ENCODE data around the gene SPAG16.
"Not testable (repeated sequence)": the region's sequence is repeated elsewhere in the genome, so short reads cannot be mapped to it uniquely, and the experiment has no call there.

SPAG16 gene

GRCh38 chr2:213306316-213306942 lies 22.2 kb downstream of the SPAG16 start:
- H3K27me3 ChIP-seq (replicated peaks; ENCODE audit: control insufficient read depth, insufficient read depth, low read length) = no peaks in the 10 kb centered on the region
- peak overlapping the region; percentile 75 for H3K9ac ChIP-seq (ENCODE audit: low read length)
- peak overlapping the region; percentile 70 for H3K4me3 ChIP-seq (ENCODE audit: low read length)
- H3K36me3 ChIP-seq (ENCODE audit: control insufficient read depth, insufficient read depth, low read length, severe bottlenecking) = peaks cover 57% of the 10 kb centered on the region
- peaks cover 29% of the 10 kb centered on the region for H3K9me3 ChIP-seq (ENCODE audit: control insufficient read depth, low read length)
- H3K4me1 ChIP-seq (ENCODE audit: control insufficient read depth, insufficient read depth, low read length) = peaks cover 7% of the 10 kb centered on the region
- peak; percentile 21 for DNase-seq (ENCODE audit: low read depth)

GRCh38 chr2:213315168-213315876 lies 31.1 kb downstream of the SPAG16 start:
- Histone ChIP-seq H3K9ac (ENCODE audit: low read length) (no peak overlapping the region), H3K27me3 (replicated peaks; ENCODE audit: control insufficient read depth, insufficient read depth, low read length) (no peaks in the 10 kb centered on the region), H3K4me1 (ENCODE audit: control insufficient read depth, insufficient read depth, low read length) (no peaks in the 10 kb centered on the region), H3K9me3 (ENCODE audit: control insufficient read depth, low read length) (no peaks in the 10 kb centered on the region), H3K36me3 (ENCODE audit: control insufficient read depth, insufficient read depth, low read length, severe bottlenecking) (peaks cover 31% of the 10 kb centered on the region), H3K4me3 (ENCODE audit: low read length) (no peak overlapping the region)
- DNase-seq (ENCODE audit: low read depth) = no peak

GRCh38 chr2:213316001-213316735 lies 31.9 kb downstream of the SPAG16 start:
- H3K27me3 ChIP-seq (replicated peaks; ENCODE audit: control insufficient read depth, insufficient read depth, low read length) = no peaks in the 10 kb centered on the region
- no peak overlapping the region for H3K4me3 ChIP-seq (ENCODE audit: low read length)
- DNase-seq (ENCODE audit: low read depth) = peak; percentile 9
- no peaks in the 10 kb centered on the region for H3K4me1 ChIP-seq (ENCODE audit: control insufficient read depth, insufficient read depth, low read length)
- peaks cover 31% of the 10 kb centered on the region for H3K36me3 ChIP-seq (ENCODE audit: control insufficient read depth, insufficient read depth, low read length, severe bottlenecking)
- H3K9me3 ChIP-seq (ENCODE audit: control insufficient read depth, low read length) = no peaks in the 10 kb centered on the region
- no peak overlapping the region for H3K9ac ChIP-seq (ENCODE audit: low read length)

GRCh38 chr2:213317929-213318328 lies 33.7 kb downstream of the SPAG16 start:
- DNase-seq (ENCODE audit: low read depth) = peak; percentile 18
- H3K4me1 ChIP-seq (ENCODE audit: control insufficient read depth, insufficient read depth, low read length) = no peaks in the 10 kb centered on the region
- no peaks in the 10 kb centered on the region for H3K9me3 ChIP-seq (ENCODE audit: control insufficient read depth, low read length)
- no peak overlapping the region for H3K4me3 ChIP-seq (ENCODE audit: low read length)
- H3K9ac ChIP-seq (ENCODE audit: low read length) = no peak overlapping the region
- H3K36me3 ChIP-seq (ENCODE audit: control insufficient read depth, insufficient read depth, low read length, severe bottlenecking) = peaks cover 24% of the 10 kb centered on the region
- no peaks in the 10 kb centered on the region for H3K27me3 ChIP-seq (replicated peaks; ENCODE audit: control insufficient read depth, insufficient read depth, low read length)

GRCh38 chr2:213320604-213321003 lies 36.3 kb downstream of the SPAG16 start:
- H3K4me1 ChIP-seq (ENCODE audit: control insufficient read depth, insufficient read depth, low read length) = no peaks in the 10 kb centered on the region
- no peaks in the 10 kb centered on the region for H3K9me3 ChIP-seq (ENCODE audit: control insufficient read depth, low read length)
- H3K36me3 ChIP-seq (ENCODE audit: control insufficient read depth, insufficient read depth, low read length, severe bottlenecking) = peaks cover 32% of the 10 kb centered on the region
- DNase-seq (ENCODE audit: low read depth) = no peak
- H3K27me3 ChIP-seq (replicated peaks; ENCODE audit: control insufficient read depth, insufficient read depth, low read length) = no peaks in the 10 kb centered on the region
- H3K9ac ChIP-seq (ENCODE audit: low read length) = no peak overlapping the region
- no peak overlapping the region for H3K4me3 ChIP-seq (ENCODE audit: low read length)

- no peak overlapping the region for H3K9ac ChIP-seq (ENCODE audit: low read length)
- peaks cover 6% of the 10 kb centered on the region for H3K9me3 ChIP-seq (ENCODE audit: control insufficient read depth, low read length)
- no peaks in the 10 kb centered on the region for H3K36me3 ChIP-seq (ENCODE audit: control insufficient read depth, insufficient read depth, low read length, severe bottlenecking)
- no peak overlapping the region for H3K4me3 ChIP-seq (ENCODE audit: low read length)
- H3K27me3 ChIP-seq (replicated peaks; ENCODE audit: control insufficient read depth, insufficient read depth, low read length) = no peaks in the 10 kb centered on the region
- DNase-seq (ENCODE audit: low read depth) = no peak
- H3K4me1 ChIP-seq (ENCODE audit: control insufficient read depth, insufficient read depth, low read length) = no peaks in the 10 kb centered on the region
These were observed 52.0 kb downstream of the SPAG16 start for GRCh38 chr2:213336253-213336770.

GRCh38 chr2:213353419-213353818 lies 69.2 kb downstream of the SPAG16 start:
- DNase-seq (ENCODE audit: low read depth) = no peak
- Histone ChIP-seq H3K4me3 (ENCODE audit: low read length) (no peak overlapping the region), H3K9me3 (ENCODE audit: control insufficient read depth, low read length) (peaks cover 4% of the 10 kb centered on the region), H3K9ac (ENCODE audit: low read length) (no peak overlapping the region), H3K4me1 (ENCODE audit: control insufficient read depth, insufficient read depth, low read length) (no peaks in the 10 kb centered on the region), H3K27me3 (replicated peaks; ENCODE audit: control insufficient read depth, insufficient read depth, low read length) (no peaks in the 10 kb centered on the region), H3K36me3 (ENCODE audit: control insufficient read depth, insufficient read depth, low read length, severe bottlenecking) (no peaks in the 10 kb centered on the region)

GRCh38 chr2:213376644-213377043 lies 92.4 kb downstream of the SPAG16 start:
- Histone ChIP-seq H3K9ac (ENCODE audit: low read length) (no peak overlapping the region), H3K9me3 (ENCODE audit: control insufficient read depth, low read length) (no peaks in the 10 kb centered on the region), H3K27me3 (replicated peaks; ENCODE audit: control insufficient read depth, insufficient read depth, low read length) (no peaks in the 10 kb centered on the region), H3K4me1 (ENCODE audit: control insufficient read depth, insufficient read depth, low read length) (no peaks in the 10 kb centered on the region), H3K4me3 (ENCODE audit: low read length) (no peak overlapping the region), H3K36me3 (ENCODE audit: control insufficient read depth, insufficient read depth, low read length, severe bottlenecking) (no peaks in the 10 kb centered on the region)
- no peak for DNase-seq (ENCODE audit: low read depth)

- not testable (repeated sequence) for H3K36me3 ChIP-seq (ENCODE audit: control insufficient read depth, insufficient read depth, low read length, severe bottlenecking); H3K27me3 ChIP-seq (replicated peaks; ENCODE audit: control insufficient read depth, insufficient read depth, low read length); H3K9ac ChIP-seq (ENCODE audit: low read length); H3K4me3 ChIP-seq (ENCODE audit: low read length); DNase-seq (ENCODE audit: low read depth); H3K4me1 ChIP-seq (ENCODE audit: control insufficient read depth, insufficient read depth, low read length); H3K9me3 ChIP-seq (ENCODE audit: control insufficient read depth, low read length)
These were observed 122.8 kb downstream of the SPAG16 start for GRCh38 chr2:213407027-213407426.

GRCh38 chr2:213408426-213409070 lies 124.3 kb downstream of the SPAG16 start:
- not testable (repeated sequence) for H3K36me3 ChIP-seq (ENCODE audit: control insufficient read depth, insufficient read depth, low read length, severe bottlenecking); H3K27me3 ChIP-seq (replicated peaks; ENCODE audit: control insufficient read depth, insufficient read depth, low read length); DNase-seq (ENCODE audit: low read depth); H3K9ac ChIP-seq (ENCODE audit: low read length); H3K4me1 ChIP-seq (ENCODE audit: control insufficient read depth, insufficient read depth, low read length); H3K9me3 ChIP-seq (ENCODE audit: control insufficient read depth, low read length); H3K4me3 ChIP-seq (ENCODE audit: low read length)

GRCh38 chr2:213410687-213411086 lies 126.4 kb downstream of the SPAG16 start:
- H3K36me3 ChIP-seq (ENCODE audit: control insufficient read depth, insufficient read depth, low read length, severe bottlenecking); H3K9me3 ChIP-seq (ENCODE audit: control insufficient read depth, low read length); H3K4me3 ChIP-seq (ENCODE audit: low read length); H3K9ac ChIP-seq (ENCODE audit: low read length); DNase-seq (ENCODE audit: low read depth); H3K27me3 ChIP-seq (replicated peaks; ENCODE audit: control insufficient read depth, insufficient read depth, low read length); H3K4me1 ChIP-seq (ENCODE audit: control insufficient read depth, insufficient read depth, low read length): not testable (repeated sequence)

Measured in adipocyte (in vitro differentiated cells).